CD4-positive, alpha-beta T cell treated with Interleukin-15 for 1 hour (primary cell): Measurements from ENCODE around the gene KRTAP10-2.
A peak's percentile ranks its signal among the peaks of the same experiment; 100 is the strongest.

Experiments used
- DNase-seq: peaks from one replicate; pipeline ENCODE4 v3.0.0-alpha.2; 2020

KRTAP10-2 gene

DNA sequence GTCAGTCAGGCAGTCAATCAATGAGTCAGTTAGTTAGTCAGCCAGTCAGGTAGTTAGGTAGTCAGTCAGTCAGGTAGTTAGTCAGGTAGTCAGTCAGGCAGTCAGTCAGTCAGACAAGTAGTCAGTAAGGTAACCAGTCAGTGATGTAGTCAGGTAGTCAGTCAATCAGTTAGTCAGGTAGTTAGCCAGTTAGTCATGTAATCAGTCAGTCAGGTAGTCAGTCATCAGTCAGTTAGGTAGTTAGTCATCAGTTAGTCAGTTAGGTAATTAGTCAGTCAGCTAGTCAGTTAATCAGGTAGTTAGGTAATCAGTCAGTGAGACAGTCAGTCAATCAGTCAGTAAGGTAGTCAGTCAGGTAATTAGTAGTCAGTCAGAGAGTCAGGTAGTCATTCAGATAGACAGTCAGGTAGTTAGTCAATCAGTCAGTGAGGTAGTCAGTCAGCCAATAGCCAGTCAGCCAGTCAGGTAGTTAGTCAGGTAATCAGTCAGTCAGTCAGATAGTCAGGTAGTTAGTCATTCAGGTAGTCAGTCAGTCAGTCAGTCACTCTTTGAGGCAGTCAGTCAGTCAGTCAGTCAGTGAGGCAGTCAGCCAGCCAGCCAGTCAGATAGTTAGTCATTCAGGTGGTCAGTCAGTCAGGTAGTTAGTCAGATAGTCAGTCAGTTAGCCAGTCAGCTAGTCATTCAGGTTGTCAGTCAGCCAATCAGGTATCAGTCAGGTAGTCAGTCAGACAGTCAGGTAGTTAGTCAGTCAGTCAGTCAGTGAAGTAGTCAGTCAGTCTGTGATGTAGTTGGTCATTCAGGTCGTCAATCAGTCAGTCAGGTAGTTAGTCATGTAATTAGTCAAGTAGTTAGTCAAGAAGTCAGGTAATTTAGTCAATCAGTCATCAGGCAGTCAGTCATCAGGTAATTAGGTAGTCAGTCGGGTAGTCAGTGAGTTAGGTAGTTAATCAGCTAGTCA, 26.6 kb downstream of the KRTAP10-2 start:
- DNase-seq = no peak

DNA sequence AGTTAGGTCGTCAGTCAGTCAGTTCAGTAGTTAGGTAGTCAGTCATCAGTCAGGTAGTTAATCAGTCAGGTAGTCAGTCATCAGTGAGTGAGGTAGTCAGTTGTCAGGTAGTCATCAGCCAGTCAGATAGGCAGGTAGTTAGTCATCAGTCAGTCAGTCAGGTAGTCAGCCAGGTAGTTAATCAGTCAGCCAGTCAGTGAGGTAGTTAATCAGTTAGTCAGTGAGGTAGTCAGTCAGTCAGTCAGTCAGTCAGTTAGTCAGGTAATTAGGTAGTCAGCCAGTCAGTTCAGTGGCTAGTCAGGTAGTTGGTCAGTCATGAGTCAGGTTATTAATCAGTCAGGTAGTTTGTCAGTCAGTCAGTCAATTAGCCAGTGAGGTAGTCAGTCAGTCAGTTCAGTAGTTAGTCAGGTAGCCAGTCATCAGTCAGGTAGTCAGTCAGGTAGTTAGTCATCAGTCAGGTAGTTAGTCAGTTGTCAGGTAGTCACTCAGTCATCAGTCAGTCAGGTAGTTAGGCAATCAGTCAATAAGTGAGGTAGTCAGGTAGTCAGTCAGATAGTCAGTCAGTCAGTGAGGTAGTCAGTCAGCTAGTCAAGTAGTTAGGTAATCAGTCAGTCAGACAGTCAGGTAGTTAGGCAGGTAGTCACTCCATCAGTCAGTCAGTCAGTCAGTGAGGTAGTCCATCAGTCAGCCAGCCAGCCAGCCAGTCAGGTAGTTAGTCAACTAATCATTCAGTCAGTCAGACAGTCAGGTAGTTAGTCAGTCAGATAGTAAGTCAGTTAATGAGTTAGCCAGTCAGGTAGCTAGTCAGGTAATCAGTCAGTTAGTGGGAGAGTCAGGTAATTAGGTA, 27.5 kb downstream of the KRTAP10-2 start:
- DNase-seq = peak; percentile 9

DNA sequence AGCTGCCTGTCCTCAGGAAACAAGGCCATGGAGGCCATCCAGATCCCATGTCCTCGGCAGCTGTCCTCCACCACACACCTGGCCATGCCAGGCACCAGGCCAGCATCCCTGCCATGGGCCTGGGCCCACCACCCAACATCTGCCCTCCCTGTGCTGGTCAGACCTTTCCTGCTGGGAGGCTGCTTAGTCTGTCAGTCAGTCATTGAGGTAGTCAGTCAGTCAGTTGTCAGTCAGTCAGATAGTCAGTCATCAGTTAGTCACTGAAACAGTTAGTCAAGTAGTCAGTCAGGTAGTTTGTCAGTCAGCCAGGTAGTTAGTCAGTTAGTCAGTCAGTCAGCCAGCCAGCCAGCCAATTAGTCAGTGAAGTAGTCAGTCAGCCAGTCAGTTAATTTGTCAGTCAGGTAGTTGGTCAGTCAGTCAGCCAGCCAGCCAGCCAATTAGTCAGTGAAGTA, 28.5 kb downstream of the KRTAP10-2 start:
- DNase-seq = no peak

DNA sequence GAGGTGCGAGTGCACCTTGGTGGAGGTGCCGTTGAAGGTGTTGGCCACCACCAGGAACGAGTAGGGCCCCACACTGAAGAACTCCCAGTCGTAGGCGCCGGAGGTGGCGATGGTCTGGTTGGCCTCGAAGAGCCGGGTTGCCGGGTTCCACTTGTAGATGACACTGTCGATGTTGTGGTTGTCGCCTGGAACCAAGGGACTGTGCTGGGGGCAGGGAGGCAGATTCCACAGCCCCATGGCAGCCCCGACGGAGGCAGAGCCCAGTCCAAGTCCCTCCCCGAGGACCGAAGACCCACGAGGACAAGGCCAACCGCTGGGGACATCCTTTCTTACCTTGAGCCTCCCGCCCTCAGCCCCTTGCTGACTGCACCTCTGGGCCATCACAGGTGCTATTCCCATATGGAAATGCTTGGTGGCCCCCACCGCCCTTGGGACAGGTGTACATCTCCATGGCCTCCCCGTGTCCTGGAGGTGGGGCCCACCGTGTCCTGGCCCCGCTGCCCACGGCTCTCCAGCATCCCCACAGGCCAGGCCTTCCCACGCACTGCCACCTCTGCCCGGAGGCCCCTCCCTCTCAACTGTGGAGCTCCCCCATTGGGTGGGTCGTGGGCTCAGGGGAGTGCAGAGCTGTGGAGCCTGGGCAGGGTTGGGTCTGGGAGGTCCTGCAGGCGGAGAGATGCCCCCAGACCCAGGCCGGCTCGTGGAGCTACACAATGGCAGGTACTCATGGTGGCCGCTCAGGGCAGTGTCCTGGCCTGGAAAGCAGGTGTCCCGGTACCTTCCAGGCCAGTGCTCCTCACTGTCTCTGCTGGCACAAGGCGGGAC, 29.2 kb downstream of the KRTAP10-2 start:
- no peak for DNase-seq

DNA sequence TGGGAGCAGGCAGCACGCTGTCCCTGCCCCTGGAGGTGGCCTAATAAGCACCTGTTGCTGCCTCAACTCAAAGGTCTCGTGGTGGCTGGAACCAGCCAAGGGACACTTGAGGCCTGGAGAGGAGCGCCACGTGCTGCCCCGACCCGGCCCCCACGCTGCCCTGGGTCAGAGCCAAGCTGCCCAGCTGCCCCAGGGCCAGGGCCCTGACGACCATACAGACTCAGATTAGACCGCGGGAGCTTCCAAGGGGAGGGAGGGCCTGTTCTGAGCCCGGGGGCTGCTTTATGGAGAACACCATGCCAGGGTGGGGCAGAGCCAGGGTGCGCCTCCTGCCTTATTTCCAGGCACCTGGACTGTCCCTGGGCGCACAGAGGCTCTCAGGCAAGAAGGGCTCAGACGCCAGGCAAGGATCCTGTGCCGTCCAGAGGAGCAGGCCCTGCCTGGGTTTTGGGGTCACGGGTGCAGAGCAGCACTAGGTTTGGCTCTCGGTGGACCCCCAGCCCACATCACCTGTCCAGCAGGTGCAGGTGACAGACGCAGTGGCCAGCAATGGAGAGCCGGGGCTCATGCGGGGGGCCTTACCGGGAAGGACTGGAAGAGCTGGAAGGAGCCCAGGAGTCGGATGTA, 29.9 kb downstream of the KRTAP10-2 start:
- DNase-seq = no peak

DNA sequence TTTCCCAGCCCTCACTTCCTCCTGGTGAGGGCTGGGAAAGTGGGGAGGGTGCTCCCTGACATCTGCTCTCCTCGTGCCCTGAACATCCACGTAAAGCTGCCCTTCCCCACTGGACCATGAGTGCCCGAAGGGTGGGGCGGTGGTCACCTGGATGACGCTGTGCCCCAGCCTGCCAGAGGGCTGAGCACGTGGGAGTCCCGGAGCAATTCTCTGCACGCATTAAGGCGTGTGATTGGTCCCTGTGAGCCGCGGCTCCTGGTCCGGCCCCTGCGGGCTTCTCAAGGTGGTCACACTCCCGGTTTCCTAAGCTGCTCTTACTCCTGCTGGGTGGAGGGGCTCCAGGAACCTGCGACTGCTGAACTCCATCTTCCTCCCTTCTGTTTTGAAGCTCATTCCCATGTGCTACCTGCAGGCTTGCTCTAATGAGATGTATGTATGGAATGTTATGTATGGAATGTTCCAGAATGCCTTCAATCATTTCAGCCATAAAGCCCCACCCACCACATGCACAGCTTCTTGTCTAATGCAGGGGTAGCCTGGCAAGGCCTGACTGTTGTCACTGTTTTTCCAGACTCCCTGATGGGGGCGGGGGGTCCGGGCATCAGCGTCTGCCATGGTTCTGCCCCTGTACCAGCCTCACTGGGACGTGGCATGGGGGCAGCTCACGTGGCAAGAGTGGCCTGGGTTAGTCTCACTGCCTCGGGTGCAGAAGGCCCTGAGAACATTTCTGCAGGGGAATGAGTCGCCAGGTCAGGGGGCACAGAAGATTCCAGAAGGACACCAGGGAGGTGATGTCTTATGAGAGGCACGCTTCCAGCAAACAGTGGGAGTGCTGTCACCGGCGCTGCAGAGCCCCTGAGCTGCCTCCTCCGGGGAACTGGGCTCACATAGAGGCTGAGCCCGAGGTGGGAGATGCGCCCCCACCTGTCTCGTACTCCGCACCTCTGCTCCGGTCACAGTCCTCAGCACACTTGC, 30.7 kb downstream of the KRTAP10-2 start:
- DNase-seq = peak; percentile 2

DNA sequence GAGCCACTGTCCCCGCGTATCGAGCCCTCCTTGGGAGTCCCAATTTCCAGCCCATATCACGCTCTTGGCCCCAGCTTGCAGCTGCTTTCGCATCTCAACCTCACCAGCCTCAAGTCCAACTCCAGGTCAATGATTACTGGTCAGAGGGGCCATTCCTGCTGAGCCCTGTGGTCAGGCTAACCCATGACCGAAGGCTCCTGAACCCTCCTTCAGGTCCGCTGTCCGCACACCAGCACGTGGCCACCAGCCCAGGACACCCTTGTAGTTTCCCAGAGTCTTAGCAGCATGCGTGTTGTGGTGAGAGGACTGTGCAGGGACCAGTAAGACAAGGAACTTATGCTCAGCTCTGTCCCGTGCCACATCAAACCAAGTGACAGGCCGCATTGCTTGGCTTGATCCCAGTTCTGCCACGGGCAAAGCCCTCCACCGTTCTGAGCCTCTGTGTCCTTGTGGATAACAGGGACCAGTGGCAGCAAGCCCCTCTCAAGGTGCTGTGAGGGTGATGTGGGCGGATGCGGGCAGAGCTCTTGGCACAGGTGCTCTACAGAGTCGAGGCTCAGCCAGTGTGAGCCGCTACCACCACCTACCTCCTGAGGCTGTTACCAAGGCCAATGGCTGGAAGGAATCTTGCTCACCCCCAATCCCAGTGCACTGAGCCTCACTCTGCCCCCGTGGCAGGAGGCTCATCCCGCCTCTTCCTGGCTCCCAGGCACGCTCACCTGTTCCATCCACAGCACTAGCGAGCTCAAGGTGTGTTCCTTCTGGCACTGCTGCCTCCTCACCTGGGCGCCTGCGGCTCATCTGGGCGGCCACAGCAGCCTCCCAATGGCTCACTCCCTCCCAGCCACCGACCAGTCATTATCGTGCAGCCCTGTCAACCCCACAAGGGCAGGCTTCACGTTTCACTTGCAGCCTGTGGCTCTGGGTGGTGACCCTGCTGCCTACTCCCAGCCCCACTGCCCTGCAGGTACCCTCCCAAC, 31.7 kb downstream of the KRTAP10-2 start:
- DNase-seq = peak; percentile 11

DNA sequence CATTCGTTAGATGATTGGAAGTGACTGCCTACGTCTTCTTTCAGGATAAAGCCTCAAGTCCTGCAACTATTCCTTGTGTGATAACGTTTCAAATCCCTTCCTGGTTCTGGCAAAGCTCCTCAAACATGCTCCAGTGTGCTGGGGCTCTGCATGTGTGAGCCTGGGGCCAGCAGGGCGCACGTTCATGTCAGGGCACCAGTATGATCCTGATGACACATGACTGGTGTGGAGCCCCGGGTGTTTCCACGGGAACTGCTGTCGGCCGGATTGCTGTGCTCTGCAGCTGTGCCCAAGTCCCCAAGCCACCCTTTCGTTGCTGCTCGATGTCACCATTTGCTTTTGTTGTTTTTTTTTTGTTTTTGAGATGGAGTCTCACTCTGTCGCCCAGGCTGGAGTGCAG, 32.6 kb downstream of the KRTAP10-2 start:
- DNase-seq = no peak

DNA sequence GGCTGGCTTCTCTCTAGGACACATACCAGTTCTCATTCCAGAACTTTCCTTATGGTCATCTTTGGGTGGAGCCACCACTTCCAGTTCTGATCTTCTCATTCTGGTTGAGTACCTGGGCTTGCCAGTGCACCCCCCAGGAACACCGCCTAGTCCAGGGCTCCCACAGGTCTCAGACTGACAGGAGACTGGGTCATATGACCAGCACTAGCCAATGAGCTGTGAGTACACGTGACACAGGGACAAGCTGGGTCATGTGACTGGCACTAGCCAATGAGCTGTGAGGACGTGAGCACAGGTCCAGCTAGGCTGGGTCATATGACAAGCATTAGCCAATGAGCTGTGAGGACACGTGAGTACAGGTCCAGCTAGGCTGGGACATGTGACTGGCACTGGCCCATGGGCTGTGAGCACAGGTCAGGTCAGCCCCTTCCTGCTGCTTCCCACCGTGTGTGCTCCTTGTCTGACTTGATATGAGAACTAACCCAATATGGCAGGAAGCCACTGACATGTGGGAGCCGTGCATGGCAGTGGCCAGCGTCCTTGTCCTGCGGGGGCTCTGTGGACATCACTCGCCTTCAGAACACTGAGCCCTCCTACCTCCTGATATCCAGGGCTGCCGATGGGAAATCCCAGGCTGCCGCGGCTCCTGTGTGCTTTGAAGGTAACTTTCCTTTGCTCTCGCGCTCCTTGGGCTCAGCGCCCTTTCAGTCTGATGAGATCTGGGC, 34.0 kb downstream of the KRTAP10-2 start:
- no peak for DNase-seq

DNA sequence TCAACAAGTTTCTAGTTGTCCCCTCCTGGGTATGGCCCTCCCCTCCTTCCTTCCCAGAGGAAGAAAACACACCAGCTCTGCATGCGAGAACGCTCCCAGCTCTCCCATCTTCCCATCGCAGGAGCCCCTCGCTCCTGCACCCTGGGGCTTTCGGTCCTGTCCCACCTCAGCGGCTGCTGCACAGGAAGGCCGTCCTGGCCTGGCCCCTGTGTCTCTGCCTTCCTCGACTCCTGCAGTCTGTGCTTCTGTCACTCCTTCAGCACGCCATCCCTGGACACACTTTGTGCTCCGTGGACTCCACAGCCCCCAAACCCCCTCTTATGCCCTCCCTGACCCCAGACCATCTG, 34.5 kb downstream of the KRTAP10-2 start:
- no peak for DNase-seq

DNA sequence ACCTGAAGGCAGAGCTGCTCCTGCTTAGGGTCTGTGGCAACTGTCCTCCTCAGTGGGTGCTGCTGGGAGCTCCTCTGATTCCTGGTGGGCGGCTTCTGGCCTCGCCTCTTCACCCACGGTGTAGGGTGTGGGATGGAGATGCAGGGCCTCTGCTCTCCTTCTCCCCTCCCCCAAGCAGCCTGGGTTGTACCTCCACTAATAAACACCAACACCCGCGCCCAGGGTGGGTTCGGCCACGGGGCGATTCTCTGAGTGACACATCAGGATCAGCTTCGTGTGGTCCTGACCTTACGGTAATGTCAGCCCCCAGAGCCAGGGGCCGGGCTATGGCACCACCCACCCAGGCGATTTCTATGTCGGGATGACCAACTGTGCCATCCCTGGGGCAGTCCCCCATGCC, 35.0 kb downstream of the KRTAP10-2 start:
- DNase-seq = no peak

DNA sequence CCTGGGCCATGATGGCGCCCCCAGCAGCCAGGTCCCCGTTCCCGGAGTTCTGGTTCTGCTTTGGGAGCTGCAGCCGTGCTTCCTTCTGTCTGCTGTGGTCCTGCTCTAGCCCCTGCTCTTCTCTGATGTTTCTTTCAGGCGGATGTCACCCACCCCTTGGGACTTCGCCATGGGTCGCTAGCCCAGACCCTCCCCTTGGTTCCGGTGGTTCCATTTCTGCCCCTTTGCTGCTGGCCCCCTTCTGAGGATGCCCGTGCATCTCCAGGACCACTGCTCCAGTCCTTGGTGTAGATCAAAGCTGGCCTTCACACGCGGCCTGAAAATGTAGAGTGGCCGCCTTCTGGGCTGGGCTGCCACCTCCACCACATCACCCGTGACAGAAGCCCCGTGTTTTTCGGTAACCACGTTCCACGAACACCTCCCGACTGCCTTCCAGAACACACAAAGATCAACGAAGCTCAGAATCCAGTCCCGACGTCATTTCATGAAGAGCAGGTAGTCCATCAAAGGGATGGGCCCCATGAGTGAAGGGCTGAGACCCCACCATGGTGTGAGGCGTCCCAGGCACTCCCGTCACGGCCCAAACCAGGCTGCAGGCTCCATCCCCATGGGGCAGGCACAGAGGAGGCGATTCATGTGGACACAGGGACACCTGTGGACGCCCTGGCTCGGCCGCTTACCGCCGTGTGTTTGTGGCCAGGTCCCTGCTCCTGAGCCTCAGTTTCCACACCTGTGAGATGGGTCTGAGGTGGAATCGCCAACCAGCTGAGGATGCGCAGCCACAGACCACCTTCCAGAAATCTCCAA, 35.7 kb downstream of the KRTAP10-2 start:
- DNase-seq = no peak

DNA sequence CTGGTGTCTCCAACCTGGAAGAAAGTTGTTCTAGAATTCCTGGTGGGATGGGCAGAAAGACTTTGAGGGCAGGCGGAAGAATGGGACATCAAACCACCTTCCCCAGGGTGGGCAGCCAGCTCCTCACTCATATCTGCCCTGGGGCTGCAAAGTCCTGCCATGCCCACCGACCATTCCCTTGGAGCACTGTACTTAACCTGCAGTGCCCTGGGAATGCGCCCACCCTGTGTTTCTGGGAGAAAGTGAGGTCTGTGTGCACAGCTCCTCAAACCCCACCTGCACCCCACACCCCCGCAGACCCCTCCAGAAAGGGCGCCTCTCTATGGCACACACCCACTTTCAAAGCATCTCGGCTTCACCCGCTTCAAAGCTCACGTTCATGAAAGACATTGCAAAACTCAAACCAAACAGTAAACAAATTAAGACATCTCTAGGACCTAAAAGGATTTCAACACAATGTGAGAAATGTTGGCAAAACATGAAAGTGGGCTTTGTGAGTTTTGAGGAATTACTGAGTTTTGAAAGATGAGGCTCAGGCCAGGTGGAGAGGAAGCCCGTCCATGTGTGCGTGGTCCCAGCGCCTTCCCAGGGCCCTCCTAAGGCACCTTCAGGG, 36.5 kb downstream of the KRTAP10-2 start:
- no peak for DNase-seq

DNA sequence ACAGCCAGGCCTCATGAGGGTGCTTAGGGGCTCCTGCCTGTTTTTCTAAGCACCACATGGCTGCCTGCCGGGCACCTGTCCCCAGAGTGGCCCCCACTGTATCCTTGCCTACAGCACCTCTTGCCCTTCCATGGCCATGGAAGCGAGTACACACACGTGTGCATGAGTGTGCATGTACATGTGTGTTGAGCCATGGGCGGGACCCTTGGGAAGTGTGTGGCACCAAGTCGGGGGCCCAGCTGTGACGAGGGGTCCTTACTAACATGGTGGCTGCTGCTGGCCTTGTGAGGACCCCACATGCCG, 37.1 kb downstream of the KRTAP10-2 start:
- no peak for DNase-seq

DNA sequence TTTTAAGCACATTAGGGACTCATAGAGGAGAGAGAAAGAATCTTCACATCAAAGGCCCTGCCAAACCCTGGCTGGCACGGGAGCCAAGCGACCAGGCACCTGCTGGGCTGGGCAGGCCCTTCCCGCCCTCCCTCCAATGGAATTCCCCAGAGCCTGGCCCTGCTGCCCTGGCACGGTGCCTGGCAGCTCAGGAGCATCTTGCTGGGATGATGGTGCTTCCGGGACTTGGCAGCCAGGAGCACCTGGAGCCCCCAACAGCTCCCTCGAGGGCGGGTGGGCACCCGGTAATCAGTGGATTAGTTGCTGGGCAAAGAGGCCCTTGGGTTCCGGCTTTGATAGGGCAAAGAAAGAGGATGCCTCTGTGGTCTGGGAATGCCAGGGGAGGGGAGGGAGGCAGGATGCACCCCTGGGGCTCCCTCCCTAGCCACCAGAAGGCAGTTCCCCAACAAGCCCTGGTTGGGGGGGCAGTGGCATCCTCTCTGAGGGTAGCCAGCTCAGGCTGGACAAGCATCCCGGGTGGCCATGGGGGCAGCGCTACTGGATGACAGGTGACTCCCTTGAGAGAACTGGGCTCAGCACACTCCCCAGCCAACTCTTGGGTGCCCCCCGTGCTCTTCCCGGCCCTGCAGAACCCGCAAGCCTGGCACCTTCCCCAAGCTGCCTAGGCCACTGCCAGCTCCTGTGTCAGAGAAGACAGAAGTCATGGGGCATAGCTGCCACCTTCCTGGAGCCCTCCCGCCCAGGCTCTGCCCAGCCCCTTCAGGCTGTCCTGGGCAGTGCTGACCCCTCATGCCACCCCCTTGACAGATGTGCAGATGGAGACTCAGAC, 37.7 kb downstream of the KRTAP10-2 start:
- no peak for DNase-seq

DNA sequence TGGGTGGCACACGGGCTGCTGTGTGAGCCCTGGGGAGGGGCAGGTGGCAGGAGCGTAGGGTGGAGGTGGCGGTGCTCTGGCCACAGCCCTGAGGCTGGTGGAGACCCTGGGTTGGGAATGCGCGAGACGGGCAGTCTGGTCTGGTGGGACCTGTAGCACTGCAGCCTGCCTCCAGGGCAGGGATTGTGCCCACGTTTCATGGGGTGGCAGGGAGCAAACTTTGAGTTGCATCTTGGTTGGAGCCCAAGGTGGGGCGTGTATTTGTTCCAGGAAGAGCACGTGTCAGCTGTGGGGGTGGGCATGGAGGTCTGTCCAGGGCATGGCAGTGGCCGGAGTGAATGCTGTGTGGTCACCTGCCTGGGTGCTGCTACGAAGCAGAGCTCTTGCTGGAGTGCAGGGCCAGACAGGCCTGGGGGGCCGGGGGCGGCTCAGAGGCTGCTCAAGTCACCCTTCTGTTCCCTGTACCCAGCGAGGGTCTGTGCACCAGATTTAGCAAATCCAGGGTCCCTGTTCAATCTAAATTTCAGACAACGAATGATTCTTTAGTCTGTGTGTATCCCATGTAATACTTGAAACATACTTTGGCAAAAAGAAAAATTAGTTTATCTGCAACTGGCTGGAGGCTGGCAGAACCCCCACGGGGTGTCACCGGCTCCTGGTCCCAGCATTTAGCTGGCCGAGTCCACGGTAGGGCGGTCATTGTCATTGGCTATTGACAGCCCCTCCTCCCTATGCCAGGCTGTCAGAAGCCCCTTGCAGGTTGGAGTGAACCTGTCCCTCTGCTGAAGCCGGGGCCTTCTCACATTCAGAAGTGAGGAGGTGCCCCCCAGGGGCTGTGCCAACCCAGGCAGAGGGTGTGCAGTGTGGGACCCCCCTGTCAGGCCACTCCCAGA, 38.6 kb downstream of the KRTAP10-2 start:
- no peak for DNase-seq
